HG02642 (cell line): ENCODE measurements around the gene SPR.
"Not testable (repeated sequence)": the region's sequence is repeated elsewhere in the genome, so short reads cannot be mapped to it uniquely, and the experiment has no call there.

Source experiments
- ATAC-seq: cut with Tn5 transposase; IDR thresholded peaks from one replicate; pipeline ENCODE4 v1.9.1; 2021; ENCODE audit warnings: mild to moderate bottlenecking; ENCODE audit not compliant: unreplicated experiment, poor library complexity

Gene SPR

GRCh38 chr2:72888438-72889202 lies 1.4 kb downstream of the SPR start:
- no peak for ATAC-seq

- no peak for ATAC-seq
Measured at GRCh38 chr2:72889991-72890390, 2.8 kb downstream of the SPR start.

GRCh38 chr2:72891091-72891818 lies 4.0 kb downstream of the SPR start:
- no peak for ATAC-seq

GRCh38 chr2:72892506-72893173 lies 5.4 kb downstream of the SPR start:
- peak; percentile 65 for ATAC-seq

- peak; percentile 65 for ATAC-seq
Measured at GRCh38 chr2:72893594-72894319, 6.5 kb downstream of the SPR start.

GRCh38 chr2:72894514-72894913 lies 7.3 kb downstream of the SPR start:
- ATAC-seq: no peak

GRCh38 chr2:72895154-72895553 lies 7.9 kb downstream of the SPR start:
- no peak for ATAC-seq

- ATAC-seq: no peak
Measured at GRCh38 chr2:72895759-72896281, 8.6 kb downstream of the SPR start.

GRCh38 chr2:72896446-72896845 lies 9.2 kb downstream of the SPR start:
- no peak for ATAC-seq

- ATAC-seq: no peak
Measured at GRCh38 chr2:72897785-72898584, 10.8 kb downstream of the SPR start.

GRCh38 chr2:72898585-72898906 lies 11.3 kb downstream of the SPR start:
- ATAC-seq: no peak

GRCh38 chr2:72900191-72900825 lies 13.1 kb downstream of the SPR start:
- ATAC-seq: no peak

- no peak for ATAC-seq
Measured at GRCh38 chr2:72901426-72901825, 14.2 kb downstream of the SPR start.

- ATAC-seq: not testable (repeated sequence)
Measured at GRCh38 chr2:72907369-72907768, 20.2 kb downstream of the SPR start.

GRCh38 chr2:72908741-72909140 lies 21.5 kb downstream of the SPR start:
- ATAC-seq: no peak

GRCh38 chr2:72911256-72911655 lies 24.0 kb downstream of the SPR start:
- ATAC-seq: no peak

GRCh38 chr2:72913486-72914205 lies 26.4 kb downstream of the SPR start:
- ATAC-seq: no peak

- ATAC-seq: no peak
Measured at GRCh38 chr2:72914206-72914559, 27.0 kb downstream of the SPR start.
